Ovary (tissue), 9 donors: ENCODE data around the gene MYT1. TPM values are rescaled to one million over a fixed set of nuclear protein-coding genes. Genes with fewer than 3 reads are reported as not detected.
"Not testable (repeated sequence)": the region's sequence is repeated elsewhere in the genome, so short reads cannot be mapped to it uniquely, and the experiment has no call there.

ENCODE experiments used
- DNase-seq, 5 donors: peaks; one replicate each; pipeline ENCODE4 v3.0.0-alpha.2; 2019 to 2020
- H3K27ac ChIP-seq, 2 donors: fragments of 200-600 bp; one replicate each; pipeline versions ENCODE4 v1.5.1 to v1.8.0; 2019 to 2022
- H3K27me3 ChIP-seq: fragments of 200-600 bp; one replicate; pipeline ENCODE4 v1.8.0; 2022
- H3K36me3 ChIP-seq: fragments of 200-600 bp; sonication (generic); one replicate; pipeline ENCODE4 v1.5.1; 2019
- H3K4me1 ChIP-seq: one replicate; pipeline ENCODE4 v1.8.1; 2013; ENCODE audit warnings: mild to moderate bottlenecking, moderate library complexity; ENCODE audit not compliant: insufficient read depth
- H3K4me3 ChIP-seq: fragments of 200-600 bp; sonication (generic); one replicate; pipeline ENCODE4 v1.5.1; 2017
- H3K9me3 ChIP-seq, 2 donors: fragments of 200-600 bp in 1 of 2; sonication (generic) in 1 of 2; one replicate each; pipeline versions ENCODE4 v1.5.1 to v1.8.1; 2013 to 2019; ENCODE audit warnings: mild to moderate bottlenecking in 1 of 2, moderate library complexity in 1 of 2
- CTCF ChIP-seq, 3 donors: fragments of 450-650 bp in 2 of 3; fragments of 200-600 bp in 1 of 3; IDR thresholded peaks; one replicate each; pipeline versions ENCODE4 v1.5.1 to v1.8.0; 2016 to 2022; ENCODE audit warnings: antibody characterized with exemption in 3 of 3, mild to moderate bottlenecking in 1 of 3
- EP300 ChIP-seq: sonication (generic); formaldehyde crosslinking; IDR thresholded peaks from one replicate; pipeline ENCODE4 v1.6.1; 2017; ENCODE audit warnings: antibody characterized with exemption
- POLR2A ChIP-seq: fragments of 450-650 bp; IDR thresholded peaks from one replicate; pipeline ENCODE4 v1.6.1; 2017; ENCODE audit warnings: antibody characterized with exemption, mild to moderate bottlenecking, moderate library complexity
- WGBS, 3 donors: extraction: QIAGEN DNeasy Blood & Tissue Kit in 1 of 3; methylation state at CpG; one replicate each; pipeline versions ENCODE4 v1.1.5 to v1.1.7; 2013 to 2017; 5-methylcytosine and 5-hydroxymethylcytosine counted together
- intact Hi-C, 4 donors: fragments of 100-400 bp; cut with DNase I; formaldehyde crosslinking; loops; one replicate each; pipeline versions ENCODE4 v1.11.0 to v1.15.1; 2022 to 2023
- polyA plus RNA-seq, 2 donors: library from polyadenylated mRNA; stranded (reverse); fragments of 200-250 nt in 1 of 2; fragments of 350-450 nt in 1 of 2; fragmentation: Illumina TruSeq in 1 of 2; extraction: RNeasy Lipid Tissue Mini Kit (QIAGEN cat#74804) in 1 of 2; gene quantifications; one replicate each; pipeline ENCODE4 v1.2.3, GENCODE V29; 2013 to 2014
- total RNA-seq, 7 donors: library from RNA; depleted of rRNA in 2 of 7; stranded (reverse); fragments of >200 nt in 2 of 7; fragmentation: NEBNext Ultra II Directional in 3 of 7; extraction: Animal tissue kit (Norgen Biotek cat#: 25700) in 3 of 7; gene quantifications; one replicate each; pipeline versions ENCODE4 v1.1.0 to v1.2.4, GENCODE V29; 2016 to 2023
- donor health status: DM: no; HTN: no; CAD: no; lungs with moderate emphysema.
- donor health status: DM: no; HTN: no; CAD: no.
- donor health status: Bipolar disorder and iron deficiency.
- donor health status: DM: yes; HTN: yes; CAD: no.
- donor health status: DM: no; HTN: no; CAD: no.
- donor health status: DM: yes; HTN: yes; CAD: no.

MYT1 gene
- total and polyA plus RNA-seq, 9 donors: 0.05 to 0.25 (median 0.13) TPM; not detected in 1

DNA sequence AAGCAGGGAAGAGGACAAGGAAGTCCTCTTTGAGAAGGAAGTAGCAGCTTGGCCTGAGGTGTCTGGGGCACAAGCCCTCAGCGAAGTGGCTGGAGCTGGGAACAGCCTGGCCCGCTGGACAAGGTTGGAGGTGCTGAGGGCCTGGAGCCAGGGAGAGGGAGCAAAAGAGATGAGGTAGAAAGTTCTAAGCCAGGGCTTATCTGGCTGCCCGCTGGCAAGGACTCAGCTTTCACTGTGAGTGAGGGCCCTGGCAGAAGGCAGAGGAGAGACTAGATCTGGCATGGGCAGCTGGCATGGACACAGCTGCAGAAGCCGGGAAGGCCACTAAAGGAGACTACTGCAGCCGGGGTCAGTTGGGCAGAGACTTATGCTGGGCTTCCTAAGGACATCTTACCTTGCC lies 69.5 kb downstream of the MYT1 start:
- DNase-seq: peak in 1 of 5 donors; percentile 32

GRCh38 chr20:64234291-64234791 lies 70.1 kb downstream of the MYT1 start:
- H3K36me3 ChIP-seq: no peaks in the 10 kb centered on the region
- H3K4me3 ChIP-seq: no peak overlapping the region
- no peak overlapping the region for H3K27ac ChIP-seq
- TF ChIP-seq EP300: no peak
- TF ChIP-seq CTCF (IDR thresholded peaks at IDR 0.05): no peak
- no peak for TF ChIP-seq POLR2A
- H3K4me1 ChIP-seq: no peaks in the 10 kb centered on the region
- H3K9me3 ChIP-seq: no peaks in the 10 kb centered on the region
- peak in 1 of 5 donors; percentile 15 for DNase-seq
- 79 to 92% (median 84%) methylated on average over 10 to 11 of the region's 11 CpGs for WGBS, 3 donors
- intact Hi-C loops: no loop called here
- no peaks in the 10 kb centered on the region for H3K27me3 ChIP-seq

More for the DNA sequence above, 69.5 kb downstream of the MYT1 start:
- no peaks in the 10 kb centered on the region for H3K36me3 ChIP-seq
- H3K27me3 ChIP-seq: no peaks in the 10 kb centered on the region
- no peaks in the 10 kb centered on the region for H3K4me1 ChIP-seq
- H3K27ac ChIP-seq: no peak overlapping the region
- no peaks in the 10 kb centered on the region for H3K9me3 ChIP-seq
- no peak overlapping the region for H3K4me3 ChIP-seq
- intact Hi-C loops: no loop called here
- TF ChIP-seq POLR2A (no peak), EP300 (no peak)
- 71 to 77% (median 76%) methylated on average over 5 of the region's 5 CpGs for WGBS, 3 donors

DNA sequence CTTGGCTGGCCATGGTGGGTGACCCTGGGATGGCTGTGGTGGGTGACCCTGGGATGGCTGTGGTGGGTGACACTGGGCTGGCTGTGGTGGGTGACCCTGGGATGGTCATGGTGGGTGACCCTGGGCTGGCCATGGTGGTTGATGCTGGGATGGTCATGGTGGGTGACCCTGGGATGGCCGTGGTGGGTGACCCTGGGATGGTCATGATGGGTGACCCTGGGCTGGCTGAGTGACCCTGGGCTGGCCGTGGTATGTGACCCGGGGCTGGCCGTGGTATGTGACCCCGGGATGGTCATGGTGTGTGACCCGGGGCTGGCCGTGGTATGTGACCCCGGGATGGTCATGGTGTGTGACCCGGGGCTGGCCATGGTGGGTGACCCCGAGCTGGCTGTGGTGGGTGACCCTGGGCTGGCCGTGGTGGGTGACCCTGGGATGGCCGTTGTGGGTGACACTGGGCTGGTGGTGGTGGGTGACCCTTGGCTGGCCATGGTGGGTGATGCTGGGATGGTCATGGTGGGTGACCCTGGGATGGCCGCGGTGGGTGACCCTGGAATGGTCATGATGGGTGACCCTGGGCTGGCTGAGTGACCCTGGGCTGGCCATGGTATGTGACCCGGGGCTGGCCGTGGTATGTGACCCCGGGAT lies 70.8 kb downstream of the MYT1 start:
- H3K9me3 ChIP-seq, H3K27ac ChIP-seq, H3K4me3 ChIP-seq, H3K36me3 ChIP-seq, intact Hi-C loops, H3K4me1 ChIP-seq, H3K27me3 ChIP-seq: not testable (repeated sequence)
- WGBS, 3 donors: 83 to 95% (median 88%) methylated on average over 7 to 13 of the region's 17 CpGs
- DNase-seq: peak in 1 of 5 donors; percentile 19

DNA sequence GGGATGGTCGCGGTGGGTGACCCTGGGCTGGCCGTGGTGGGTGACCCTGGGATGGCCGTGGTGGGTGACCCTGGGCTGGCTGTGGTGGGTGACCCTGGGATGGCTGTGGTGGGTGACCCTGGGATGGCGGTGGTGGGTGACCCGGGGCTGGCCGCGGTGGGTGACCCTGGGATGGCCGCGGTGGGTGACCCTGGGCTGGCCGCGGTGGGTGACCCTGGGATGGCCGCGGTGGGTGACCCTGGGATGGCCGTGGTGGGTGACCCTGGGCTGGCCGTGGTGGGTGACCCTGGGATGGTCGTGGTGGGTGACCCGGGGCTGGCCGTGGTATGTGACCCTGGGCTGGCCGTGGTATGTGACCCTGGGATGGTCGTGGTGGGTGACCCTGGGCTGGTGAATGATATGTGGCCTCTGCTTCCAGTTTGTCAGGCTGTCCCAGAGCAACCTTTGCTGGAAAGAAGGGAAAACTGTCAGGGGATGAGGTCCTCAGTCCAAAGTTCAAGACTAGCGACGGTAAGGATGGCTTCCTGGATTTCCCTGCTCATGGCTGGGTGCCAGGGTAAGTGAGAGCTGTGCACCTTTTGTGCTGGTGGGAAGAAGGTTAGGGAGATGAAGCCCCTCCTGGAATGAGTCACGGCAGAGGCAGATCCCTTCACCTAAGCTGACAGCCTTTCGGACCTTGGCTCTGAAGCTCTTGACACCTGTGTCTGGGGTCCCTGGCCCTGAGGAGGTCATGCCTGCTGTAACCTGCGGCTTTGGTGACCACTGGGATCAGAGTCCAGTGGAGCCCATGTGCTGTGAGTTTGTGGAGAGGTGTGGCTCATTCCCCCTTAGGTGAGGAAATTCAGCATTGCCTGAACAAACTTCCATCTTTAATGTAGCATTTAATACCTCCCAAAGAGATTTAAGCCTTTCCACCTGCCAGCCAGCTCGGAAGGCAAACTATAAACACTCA lies 72.2 kb downstream of the MYT1 start:
- Histone ChIP-seq H3K4me1 (no peaks in the 10 kb centered on the region), H3K4me3 (no peak overlapping the region), H3K9me3 (no peaks in the 10 kb centered on the region), H3K36me3 (no peaks in the 10 kb centered on the region), H3K27me3 (no peaks in the 10 kb centered on the region), H3K27ac (no peak overlapping the region)
- TF ChIP-seq EP300: no peak
- TF ChIP-seq CTCF (IDR thresholded peaks at IDR 0.05): no peak
- TF ChIP-seq POLR2A: no peak
- intact Hi-C loops: no loop called here
- 70 to 83% (median 83%) methylated on average over 12 to 27 of the region's 27 CpGs for WGBS, 3 donors
- peak in 1 of 5 donors; percentile 18 for DNase-seq

- peak in 1 of 5 donors; percentile 28 for DNase-seq
- WGBS, 3 donors: 89 to 92% (median 90%) methylated on average over 16 to 17 of the region's 17 CpGs
- no peak overlapping the region for H3K27ac ChIP-seq
- H3K4me3 ChIP-seq: no peak overlapping the region
- H3K27me3 ChIP-seq: no peaks in the 10 kb centered on the region
- no peaks in the 10 kb centered on the region for H3K9me3 ChIP-seq
- H3K4me1 ChIP-seq: no peaks in the 10 kb centered on the region
- no peaks in the 10 kb centered on the region for H3K36me3 ChIP-seq
- intact Hi-C loops: no loop called here
- TF ChIP-seq CTCF (IDR thresholded peaks at IDR 0.05) (no peak), POLR2A (no peak)
Measured at GRCh38 chr20:64237316-64237715, 73.1 kb downstream of the MYT1 start.
